Fibroblast of lung (primary cell): ENCODE measurements around the gene METRNL.

ENCODE experiments used
- CTCF ChIP-seq, 2 donors: IDR thresholded peaks in 1 of 2; conservative IDR thresholded peaks in 1 of 2; 1 replicate in 1 of 2; 2 replicates in 1 of 2; pipeline ENCODE4 v1.5.1; 2011 to 2012; ENCODE audit warnings: low read length in 2 of 2, control low read depth in 1 of 2, inconsistent platforms in 1 of 2, low read depth in 1 of 2, mild to moderate bottlenecking in 1 of 2
- EZH2 ChIP-seq: IDR thresholded peaks from 2 replicates; pipeline ENCODE4 v1.5.1; 2012; ENCODE audit warnings: low read length, control low read depth, mild to moderate bottlenecking; ENCODE audit errors: missing control alignments

- TF ChIP-seq CTCF (conservative IDR thresholded peaks at IDR 0.05 in 1 of 2, IDR thresholded peaks at IDR 0.05 in 1 of 2; ENCODE audit: low read depth in 1 of 2, low read length in 2 of 2) (no peak), EZH2 (no peak)
These were observed 43.7 kb upstream of the METRNL start for GRCh38 chr17:83035722-83036121.
